Fibroblast of the aortic adventitia (primary cell): ENCODE results near the gene SDHAF1. TPM values are rescaled to one million over a fixed set of nuclear protein-coding genes. Genes with fewer than 3 reads are reported as not detected.
"Not testable (repeated sequence)": the region's sequence is repeated elsewhere in the genome, so short reads cannot be mapped to it uniquely, and the experiment has no call there.

ENCODE experiments used
- DNase-seq: peaks from one replicate; pipeline ENCODE4 v3.0.0-alpha.2; 2010; ENCODE audit warnings: low read depth
- H3K4me3 ChIP-seq: 2 replicates; pipeline ENCODE4 v1.5.1; 2011; ENCODE audit warnings: low read depth, mild to moderate bottlenecking, control low read depth, low read length, moderate library complexity
- total RNA-seq: library from RNA; depleted of rRNA; stranded (reverse); fragments of >200 nt; gene quantifications from 2 replicates; pipeline ENCODE4 v1.2.3, GENCODE V29; 2012; ENCODE audit warnings: low replicate concordance
- TF ChIP-seq, protein P1 (sequence below): IDR thresholded peaks from 2 replicates; pipeline ENCODE4 v1.5.1; 2011; ENCODE audit warnings: mild to moderate bottlenecking, low read length, control low read depth, inconsistent platforms; ENCODE audit not compliant: insufficient read depth

SDHAF1 gene
- total RNA-seq, 1 donor = 12.7 TPM

DNA sequence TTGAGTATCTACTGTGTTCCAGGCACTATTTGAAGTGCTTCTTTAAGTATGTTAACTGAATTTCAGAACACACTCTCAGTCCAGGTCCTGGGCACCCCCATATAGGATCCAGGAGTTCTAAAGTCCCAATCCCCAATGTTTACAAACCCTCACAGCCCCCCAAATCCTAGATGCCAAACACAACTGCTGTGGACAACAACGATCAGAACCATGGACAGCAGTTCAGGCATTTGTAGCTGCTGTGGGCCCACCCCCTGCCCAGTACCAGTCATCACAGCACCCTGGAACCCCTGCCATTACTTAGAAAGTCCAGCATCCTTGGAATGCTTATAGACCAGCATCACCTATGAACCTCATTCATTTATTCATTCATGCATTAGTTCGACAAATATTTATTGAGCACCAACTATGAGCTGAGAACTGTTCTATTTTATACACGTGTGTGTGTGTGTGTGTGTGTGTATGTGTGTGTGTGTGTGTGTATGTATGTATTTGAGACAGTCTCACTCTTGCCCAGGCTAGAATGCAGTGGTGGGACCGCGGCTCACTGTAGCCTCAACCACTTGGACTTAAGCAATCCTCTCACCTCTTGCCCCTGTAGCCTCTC is 19.3 kb upstream of the SDHAF1 start:
- TF ChIP-seq, protein P1, sequence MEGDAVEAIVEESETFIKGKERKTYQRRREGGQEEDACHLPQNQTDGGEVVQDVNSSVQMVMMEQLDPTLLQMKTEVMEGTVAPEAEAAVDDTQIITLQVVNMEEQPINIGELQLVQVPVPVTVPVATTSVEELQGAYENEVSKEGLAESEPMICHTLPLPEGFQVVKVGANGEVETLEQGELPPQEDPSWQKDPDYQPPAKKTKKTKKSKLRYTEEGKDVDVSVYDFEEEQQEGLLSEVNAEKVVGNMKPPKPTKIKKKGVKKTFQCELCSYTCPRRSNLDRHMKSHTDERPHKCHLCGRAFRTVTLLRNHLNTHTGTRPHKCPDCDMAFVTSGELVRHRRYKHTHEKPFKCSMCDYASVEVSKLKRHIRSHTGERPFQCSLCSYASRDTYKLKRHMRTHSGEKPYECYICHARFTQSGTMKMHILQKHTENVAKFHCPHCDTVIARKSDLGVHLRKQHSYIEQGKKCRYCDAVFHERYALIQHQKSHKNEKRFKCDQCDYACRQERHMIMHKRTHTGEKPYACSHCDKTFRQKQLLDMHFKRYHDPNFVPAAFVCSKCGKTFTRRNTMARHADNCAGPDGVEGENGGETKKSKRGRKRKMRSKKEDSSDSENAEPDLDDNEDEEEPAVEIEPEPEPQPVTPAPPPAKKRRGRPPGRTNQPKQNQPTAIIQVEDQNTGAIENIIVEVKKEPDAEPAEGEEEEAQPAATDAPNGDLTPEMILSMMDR = no peak
- DNase-seq = peak; percentile 27
- no peak overlapping the region for H3K4me3 ChIP-seq

GRCh38 chr19:35977446-35978222 is 17.4 kb upstream of the SDHAF1 start:
- H3K4me3 ChIP-seq = no peak overlapping the region
- no peak for DNase-seq
- TF ChIP-seq, protein P1 = no peak

DNA sequence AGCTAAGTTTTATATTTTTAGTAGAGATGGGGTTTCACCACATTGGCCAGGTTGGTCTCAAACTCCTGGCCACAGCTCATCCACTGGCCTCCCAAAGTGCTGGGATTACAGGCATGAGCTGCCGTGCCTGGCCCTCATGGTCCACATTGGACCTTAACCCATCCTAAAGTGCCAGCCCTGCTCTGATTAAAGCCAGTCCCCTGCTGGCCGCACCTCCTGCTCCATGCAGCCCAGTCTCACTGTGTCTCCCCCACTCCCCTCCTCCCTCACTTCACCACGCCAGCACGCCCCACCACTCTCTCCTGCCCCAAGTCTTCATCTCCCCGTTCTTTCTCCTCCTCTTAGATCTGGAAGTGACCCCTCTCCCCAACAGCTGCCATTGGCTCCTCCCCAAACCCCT is 16.7 kb upstream of the SDHAF1 start:
- TF ChIP-seq, protein P1 = no peak

DNA sequence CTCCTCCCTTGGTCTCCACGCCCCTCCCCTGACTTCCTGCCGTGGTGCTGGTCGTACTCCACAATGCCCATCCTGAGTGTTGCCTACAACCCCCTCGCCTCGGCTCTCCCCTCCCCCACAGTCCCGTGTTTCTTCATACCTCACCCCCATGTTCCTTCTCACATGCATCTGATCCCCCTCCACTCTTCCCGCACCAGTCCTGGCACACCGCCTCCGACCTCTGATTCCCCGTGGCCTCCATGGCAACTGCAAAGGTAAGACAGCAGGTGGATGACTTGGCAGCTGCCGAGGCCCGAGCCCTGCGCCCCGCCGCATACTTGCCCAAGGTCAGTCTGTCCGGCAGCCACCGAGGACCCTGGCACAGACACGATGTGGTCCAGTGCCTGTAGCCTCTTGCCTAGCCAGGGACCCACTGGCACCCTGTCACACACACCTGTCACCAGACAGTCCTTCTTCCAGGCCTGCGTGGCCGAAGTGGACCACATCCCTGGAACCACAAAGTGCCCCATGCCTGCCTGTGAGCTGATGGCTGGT is 16.1 kb upstream of the SDHAF1 start:
- no peak overlapping the region for H3K4me3 ChIP-seq
- TF ChIP-seq, protein P1 = no peak
- no peak for DNase-seq

More for the DNA sequence above, 16.7 kb upstream of the SDHAF1 start:
- no peak overlapping the region for H3K4me3 ChIP-seq
- DNase-seq = no peak

DNA sequence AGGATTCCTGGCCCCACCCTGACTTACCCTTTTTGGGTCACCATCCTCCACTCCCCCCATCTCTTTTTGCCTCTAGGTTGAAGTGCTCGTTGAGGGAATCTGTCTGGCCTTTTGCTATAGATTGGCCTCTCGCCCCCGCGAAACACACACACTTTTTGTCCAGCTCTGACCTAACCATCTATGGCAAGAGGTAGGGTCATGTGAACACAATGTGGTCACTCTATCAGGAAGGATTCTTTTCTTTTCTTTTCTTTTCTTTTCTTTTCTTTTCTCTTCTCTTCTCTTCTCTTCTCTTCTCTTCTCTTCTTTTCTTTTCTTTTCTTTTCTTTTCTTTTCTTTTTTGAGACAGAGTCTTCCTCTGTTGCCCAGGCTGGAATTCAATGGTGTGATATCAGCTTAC is 14.0 kb upstream of the SDHAF1 start:
- not testable (repeated sequence) for DNase-seq

DNA sequence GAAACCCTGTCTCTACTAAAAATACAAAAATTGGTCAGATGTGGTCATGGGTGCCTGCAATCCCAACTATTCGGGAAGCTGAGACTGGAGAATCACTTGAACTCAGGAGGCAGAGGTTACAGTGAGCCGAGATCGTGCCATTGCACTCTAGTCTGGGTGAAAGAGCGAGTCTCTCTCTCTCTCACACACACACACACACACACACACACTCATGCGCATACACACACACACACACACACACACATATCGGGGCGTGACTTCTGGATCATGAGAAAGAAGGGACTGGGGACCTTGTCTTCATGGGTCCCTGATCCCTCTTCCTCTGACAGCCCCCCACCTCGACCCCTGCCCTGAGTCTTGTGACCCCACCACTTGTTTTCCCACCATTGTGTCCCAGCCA is 11.8 kb upstream of the SDHAF1 start:
- TF ChIP-seq, protein P1 = no peak
- no peak overlapping the region for H3K4me3 ChIP-seq
- DNase-seq = no peak

More for the DNA sequence above, 14.0 kb upstream of the SDHAF1 start:
- H3K4me3 ChIP-seq = not testable (repeated sequence)

DNA sequence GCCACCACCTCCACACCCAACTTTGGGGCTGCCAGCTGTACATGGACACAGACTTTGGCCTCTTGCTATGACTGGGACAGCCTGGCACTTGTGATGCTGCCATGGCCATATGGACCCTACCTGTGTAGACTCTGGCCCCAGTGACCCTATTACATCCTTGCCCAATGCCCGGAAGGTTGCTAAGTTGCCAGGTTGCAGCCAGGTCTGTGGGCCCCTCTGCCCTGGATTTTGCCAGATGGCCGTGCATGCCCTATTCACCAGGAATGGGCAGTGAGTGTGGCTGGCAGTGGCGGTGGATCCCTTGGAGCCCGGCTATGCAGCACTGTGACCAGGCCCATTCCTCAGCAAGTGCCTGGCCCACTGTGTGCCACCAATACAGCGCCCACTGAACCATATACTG is 8.9 kb upstream of the SDHAF1 start:
- DNase-seq = no peak
- TF ChIP-seq, protein P1 = no peak
- H3K4me3 ChIP-seq = no peak overlapping the region
